H9 (cell line): Measurements from ENCODE around the gene UVRAG. TPM values are rescaled to one million over a fixed set of nuclear protein-coding genes. Genes with fewer than 3 reads are reported as not detected.

Source experiments
- DNase-seq: peaks from one replicate; pipeline ENCODE4 v3.0.0-alpha.2; 2017
- H2AFZ ChIP-seq: one replicate; pipeline ENCODE4 v1.6.1; 2013; ENCODE audit warnings: mild to moderate bottlenecking, low read length, control low read depth, moderate library complexity
- H2AK5ac ChIP-seq: 2 replicates; pipeline ENCODE4 v1.6.1; 2013; ENCODE audit warnings: low read length, control low read depth, mixed read lengths; ENCODE audit not compliant: insufficient read length
- H2BK120ac ChIP-seq: one replicate; pipeline ENCODE4 v1.6.1; 2013; ENCODE audit warnings: low read depth, mild to moderate bottlenecking, low read length, control low read depth, inconsistent platforms; ENCODE audit not compliant: poor library complexity, severe bottlenecking
- H2BK12ac ChIP-seq: 2 replicates; pipeline ENCODE4 v1.6.1; 2013; ENCODE audit warnings: low read length, control low read depth, mixed read lengths, low read depth; ENCODE audit not compliant: insufficient read length
- H2BK15ac ChIP-seq: 2 replicates; pipeline ENCODE4 v1.6.1; 2013; ENCODE audit warnings: low read depth, low read length, control low read depth
- H2BK20ac ChIP-seq: one replicate; pipeline ENCODE4 v1.6.1; 2013; ENCODE audit warnings: low read depth, mild to moderate bottlenecking, low read length, control low read depth, inconsistent platforms; ENCODE audit not compliant: poor library complexity, severe bottlenecking
- H2BK5ac ChIP-seq: 2 replicates; pipeline ENCODE4 v1.6.1; 2013; ENCODE audit warnings: low read length, control low read depth, mixed read lengths; ENCODE audit not compliant: insufficient read length
- H3K14ac ChIP-seq: 2 replicates; pipeline ENCODE4 v1.6.1; 2013; ENCODE audit warnings: low read length, control low read depth; ENCODE audit not compliant: insufficient read depth
- H3K18ac ChIP-seq: 2 replicates; pipeline ENCODE4 v1.6.1; 2013; ENCODE audit warnings: low read depth, mild to moderate bottlenecking, mixed read lengths, low read length, control low read depth; ENCODE audit not compliant: insufficient read length
- H3K23ac ChIP-seq: 2 replicates; pipeline ENCODE4 v1.6.1; 2013; ENCODE audit warnings: low read length, control low read depth, mixed read lengths, low read depth; ENCODE audit not compliant: insufficient read length
- H3K23me2 ChIP-seq: 2 replicates; pipeline ENCODE4 v1.6.1; 2013; ENCODE audit warnings: low read depth, mild to moderate bottlenecking, mixed read lengths, low read length, control low read depth; ENCODE audit not compliant: insufficient read length, poor library complexity, severe bottlenecking
- H3K27ac ChIP-seq: 2 replicates; pipeline ENCODE4 v1.5.1; 2013; ENCODE audit warnings: low read length, control low read depth, mixed read lengths, low read depth; ENCODE audit not compliant: insufficient read length
- H3K27me3 ChIP-seq: 2 replicates; pipeline ENCODE4 v1.6.1; 2013; ENCODE audit warnings: low read length, control low read depth, inconsistent platforms; ENCODE audit not compliant: insufficient read depth
- H3K4ac ChIP-seq: 2 replicates; pipeline ENCODE4 v1.6.1; 2013; ENCODE audit warnings: low read depth, mild to moderate bottlenecking, control low read depth, inconsistent platforms, low read length, moderate library complexity
- H3K4me1 ChIP-seq: 2 replicates; pipeline ENCODE4 v1.6.1; 2013; ENCODE audit warnings: low read length, control low read depth, inconsistent platforms; ENCODE audit not compliant: insufficient read depth
- H3K4me2 ChIP-seq: 2 replicates; pipeline ENCODE4 v1.6.1; 2013; ENCODE audit warnings: low read length, control low read depth, mixed read lengths; ENCODE audit not compliant: insufficient read length, insufficient read depth
- H3K56ac ChIP-seq: 2 replicates; pipeline ENCODE4 v1.6.1; 2013; ENCODE audit warnings: low read depth, mild to moderate bottlenecking, mixed read lengths, low read length, control low read depth; ENCODE audit not compliant: insufficient read length
- H3K79me1 ChIP-seq: 2 replicates; pipeline ENCODE4 v1.6.1; 2013; ENCODE audit warnings: low read depth, mild to moderate bottlenecking, moderate library complexity, low read length, control low read depth, inconsistent platforms; ENCODE audit not compliant: insufficient read depth, poor library complexity, severe bottlenecking
- H3K79me2 ChIP-seq: 2 replicates; pipeline ENCODE4 v1.6.1; 2013; ENCODE audit warnings: low read length, control low read depth, inconsistent platforms; ENCODE audit not compliant: insufficient read depth
- H3K9ac ChIP-seq: 2 replicates; pipeline ENCODE4 v1.6.1; 2013; ENCODE audit warnings: low read length, control low read depth, mixed read lengths; ENCODE audit not compliant: insufficient read length; ENCODE audit errors: extremely low read depth
- H3K9me3 ChIP-seq: one replicate; pipeline ENCODE4 v1.6.1; 2013; ENCODE audit warnings: low read depth, low read length, inconsistent platforms; ENCODE audit not compliant: control insufficient read depth
- H3T11ph ChIP-seq: one replicate; pipeline ENCODE4 v1.6.1; 2013; ENCODE audit warnings: mild to moderate bottlenecking, low read length, control low read depth, inconsistent platforms
- H4K20me1 ChIP-seq: one replicate; pipeline ENCODE4 v1.6.1; 2013; ENCODE audit not compliant: control insufficient read depth, insufficient read length, insufficient read depth
- H4K5ac ChIP-seq: 2 replicates; pipeline ENCODE4 v1.6.1; 2013; ENCODE audit warnings: low read depth, mild to moderate bottlenecking, mixed read lengths, low read length, control low read depth; ENCODE audit not compliant: insufficient read length
- H4K8ac ChIP-seq: replicated peaks from 2 replicates; pipeline ENCODE4 v1.6.1; 2013; ENCODE audit warnings: low read length, control low read depth, mixed read lengths, low read depth; ENCODE audit not compliant: insufficient read length
- H4K91ac ChIP-seq: 2 replicates; pipeline ENCODE4 v1.6.1; 2013; ENCODE audit warnings: low read depth, mild to moderate bottlenecking, moderate library complexity, mixed read lengths, low read length, control low read depth; ENCODE audit not compliant: insufficient read length
- H3K27ac Mint-ChIP-seq, 3 experiments: 2 replicates in 2 of 3; 3 replicates in 1 of 3; pipeline ENCODE4 v1.8.0; 2020 to 2021; ENCODE audit warnings: mixed read lengths in 3 of 3, mild to moderate bottlenecking in 1 of 3, moderate library complexity in 1 of 3
- H3K27me3 Mint-ChIP-seq: 2 replicates; pipeline ENCODE4 v1.8.0; 2021; ENCODE audit warnings: low read depth, mild to moderate bottlenecking, moderate library complexity, mixed read lengths
- H3K36me3 Mint-ChIP-seq, 3 experiments: 2 replicates in 2 of 3; 3 replicates in 1 of 3; pipeline ENCODE4 v1.8.0; 2020 to 2021; ENCODE audit warnings: low read depth in 3 of 3, mixed read lengths in 3 of 3; ENCODE audit not compliant: insufficient read depth in 1 of 3
- H3K4me1 Mint-ChIP-seq, 2 experiments: 2 replicates each; pipeline ENCODE4 v1.8.0; 2020; ENCODE audit warnings: mixed read lengths in 2 of 2
- H3K4me3 Mint-ChIP-seq, 2 experiments: 2 replicates in 1 of 2; 3 replicates in 1 of 2; pipeline ENCODE4 v1.8.0; 2020 to 2021; ENCODE audit warnings: mild to moderate bottlenecking in 2 of 2, mixed read lengths in 2 of 2, moderate library complexity in 1 of 2
- H3K9me3 Mint-ChIP-seq, 2 experiments: 2 replicates in 1 of 2; 3 replicates in 1 of 2; pipeline ENCODE4 v1.8.0; 2020; ENCODE audit warnings: mild to moderate bottlenecking in 2 of 2, mixed read lengths in 2 of 2, moderate library complexity in 1 of 2
- WGBS: extraction: QIAGEN DNeasy Blood & Tissue Kit; methylation state at CpG from one replicate; pipeline ENCODE4 v1.1.7; 2013; ENCODE audit warnings: missing lambda C conversion rate, low lambda C conversion rate, mixed read lengths; ENCODE audit not compliant: insufficient read length; ENCODE audit errors: extremely low coverage; 5-methylcytosine and 5-hydroxymethylcytosine counted together
- total RNA-seq: library from RNA; stranded (reverse); gene quantifications from 2 replicates; pipeline ENCODE4 v1.2.1, GENCODE V29; 2021
- TF ChIP-seq, protein P1 (sequence below): fragments of 200-600 bp; sonication (generic); conservative IDR thresholded peaks from 3 replicates; pipeline ENCODE4 v1.8.0; 2021; ENCODE audit warnings: antibody characterized with exemption, mild to moderate bottlenecking

Gene UVRAG
- total RNA-seq, 1 experiment from 2014 or later = 18.5 TPM

DNA sequence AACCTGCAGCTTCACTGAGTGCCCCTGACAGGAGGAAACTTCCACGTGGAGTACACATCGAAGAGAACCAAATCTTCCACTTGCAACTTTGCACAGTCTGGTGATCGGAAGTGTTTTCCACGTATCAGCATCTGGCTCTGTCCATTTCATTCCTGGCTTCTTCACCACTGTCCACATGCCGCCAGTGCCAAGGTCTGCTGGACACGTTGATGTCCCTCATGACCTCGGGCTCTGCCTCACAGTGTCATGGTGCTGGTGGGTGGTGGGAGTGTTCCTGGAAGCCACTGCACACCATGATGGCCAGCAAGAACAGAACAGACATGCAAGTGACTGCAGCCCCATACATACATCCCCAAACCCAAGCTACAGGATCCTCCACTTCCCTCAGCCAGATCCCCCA, 342.9 kb downstream of the UVRAG start:
- H2BK120ac ChIP-seq = no peak overlapping the region
- no peaks in the 10 kb centered on the region for H3K79me2 ChIP-seq
- H3K27me3 ChIP-seq = no peaks in the 10 kb centered on the region; the same call in 1 of the 2 replicates
- Mint-ChIP-seq H3K27me3 (peaks cover 38% of the 10 kb centered on the region), H3K4me1 (peaks cover 7 to 12% of the 10 kb centered on the region in 2 experiments), H3K9me3 (no peaks in the 10 kb centered on the region), H3K36me3 (no peaks in the 10 kb centered on the region), H3K4me3 (no peak overlapping the region), H3K27ac (no peak overlapping the region; a peak in 1 of 7 replicates)
- no peak overlapping the region for H2BK20ac ChIP-seq
- no peak for DNase-seq
- H3K9ac ChIP-seq = no peak overlapping the region
- H3K23me2 ChIP-seq = no peaks in the 10 kb centered on the region
- no peak overlapping the region for H4K8ac ChIP-seq
- no peak overlapping the region for H2BK5ac ChIP-seq
- no peak overlapping the region for H4K91ac ChIP-seq
- TF ChIP-seq, protein P1, sequence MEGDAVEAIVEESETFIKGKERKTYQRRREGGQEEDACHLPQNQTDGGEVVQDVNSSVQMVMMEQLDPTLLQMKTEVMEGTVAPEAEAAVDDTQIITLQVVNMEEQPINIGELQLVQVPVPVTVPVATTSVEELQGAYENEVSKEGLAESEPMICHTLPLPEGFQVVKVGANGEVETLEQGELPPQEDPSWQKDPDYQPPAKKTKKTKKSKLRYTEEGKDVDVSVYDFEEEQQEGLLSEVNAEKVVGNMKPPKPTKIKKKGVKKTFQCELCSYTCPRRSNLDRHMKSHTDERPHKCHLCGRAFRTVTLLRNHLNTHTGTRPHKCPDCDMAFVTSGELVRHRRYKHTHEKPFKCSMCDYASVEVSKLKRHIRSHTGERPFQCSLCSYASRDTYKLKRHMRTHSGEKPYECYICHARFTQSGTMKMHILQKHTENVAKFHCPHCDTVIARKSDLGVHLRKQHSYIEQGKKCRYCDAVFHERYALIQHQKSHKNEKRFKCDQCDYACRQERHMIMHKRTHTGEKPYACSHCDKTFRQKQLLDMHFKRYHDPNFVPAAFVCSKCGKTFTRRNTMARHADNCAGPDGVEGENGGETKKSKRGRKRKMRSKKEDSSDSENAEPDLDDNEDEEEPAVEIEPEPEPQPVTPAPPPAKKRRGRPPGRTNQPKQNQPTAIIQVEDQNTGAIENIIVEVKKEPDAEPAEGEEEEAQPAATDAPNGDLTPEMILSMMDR = no peak
- WGBS = no CpG with 5 or more reads among the region's 7 CpGs
- H3K9me3 ChIP-seq = no peaks in the 10 kb centered on the region
- H4K20me1 ChIP-seq = no peaks in the 10 kb centered on the region
- H3K56ac ChIP-seq = no peak overlapping the region
- no peak overlapping the region for H3K4ac ChIP-seq
- H3K4me1 ChIP-seq = no peaks in the 10 kb centered on the region
- H3T11ph ChIP-seq = no peak overlapping the region
- no peak overlapping the region for H4K5ac ChIP-seq
- no peak overlapping the region for H3K14ac ChIP-seq
- no peak overlapping the region for H3K27ac ChIP-seq
- no peak overlapping the region for H2BK12ac ChIP-seq
- no peak overlapping the region for H3K4me2 ChIP-seq
- H3K18ac ChIP-seq = no peak overlapping the region
- H2BK15ac ChIP-seq = no peak overlapping the region
- no peak overlapping the region for H3K23ac ChIP-seq
- no peak overlapping the region for H2AFZ ChIP-seq
- no peak overlapping the region for H2AK5ac ChIP-seq
- no peaks in the 10 kb centered on the region for H3K79me1 ChIP-seq
